AG10803 (cell line): ENCODE data around the gene SYS1.

Source experiments
- DNase-seq: peaks from one replicate; pipeline ENCODE4 v3.0.0; 2010; ENCODE audit warnings: low read depth
- H3K4me3 ChIP-seq: 2 replicates; pipeline ENCODE4 v1.5.1; 2011; ENCODE audit warnings: mild to moderate bottlenecking, low read length, control low read depth
- CTCF ChIP-seq: conservative IDR thresholded peaks from 2 replicates; pipeline ENCODE4 v1.5.1; 2011; ENCODE audit warnings: mild to moderate bottlenecking, low read length, control low read depth, inconsistent platforms

Gene SYS1

GRCh38 chr20:45391559-45391958 is 28.6 kb downstream of the SYS1 start:
- TF ChIP-seq CTCF = no peak
- DNase-seq = no peak
- H3K4me3 ChIP-seq = no peak overlapping the region

- no peak overlapping the region for H3K4me3 ChIP-seq
- TF ChIP-seq CTCF = no peak
- no peak for DNase-seq
Measured at GRCh38 chr20:45392733-45393132, 29.8 kb downstream of the SYS1 start.

GRCh38 chr20:45394221-45395113 is 31.5 kb downstream of the SYS1 start:
- no peak overlapping the region for H3K4me3 ChIP-seq
- no peak for TF ChIP-seq CTCF
- DNase-seq = no peak

- no peak for TF ChIP-seq CTCF
- DNase-seq = no peak
- no peak overlapping the region for H3K4me3 ChIP-seq
Measured at GRCh38 chr20:45395114-45395415, 32.1 kb downstream of the SYS1 start.

- no peak for TF ChIP-seq CTCF
- no peak overlapping the region for H3K4me3 ChIP-seq
- no peak for DNase-seq
Measured at GRCh38 chr20:45399018-45399417, 36.1 kb downstream of the SYS1 start.

- DNase-seq = no peak
- TF ChIP-seq CTCF = no peak
- H3K4me3 ChIP-seq = no peak overlapping the region
Measured at GRCh38 chr20:45400346-45401031, 37.5 kb downstream of the SYS1 start.

- TF ChIP-seq CTCF = no peak
- no peak for DNase-seq
- H3K4me3 ChIP-seq = no peak overlapping the region
Measured at GRCh38 chr20:45402946-45403345, 40.0 kb downstream of the SYS1 start.
